ENCODE data around the gene MT1H.
"Not testable (repeated sequence)": the region's sequence is repeated elsewhere in the genome, so short reads cannot be mapped to it uniquely, and the experiment has no call there.

GRCh38 chr16:56674570-56674969, 5.0 kb downstream of the MT1H start:
- TF ChIP-seq CTCF, POLR2A (IDR thresholded peaks at IDR 0.05): not testable (repeated sequence)
